HepG2 (cell line): ENCODE measurements around the gene OTP.

Experiments
- BCL3 ChIP-seq: sonication (generic); formaldehyde crosslinking; IDR thresholded peaks from 2 replicates; pipeline ENCODE4 v1.5.1; 2020; ENCODE audit warnings: mild to moderate bottlenecking, missing genetic modification reagents, moderate library complexity
- FOXK1 ChIP-seq: sonication (generic); formaldehyde crosslinking; IDR thresholded peaks from 2 replicates; pipeline ENCODE4 v1.4.0; 2020; ENCODE audit warnings: low read depth, missing genetic modification reagents, borderline replicate concordance
- NR2C2 ChIP-seq: sonication (generic); formaldehyde crosslinking; IDR thresholded peaks from 2 replicates; pipeline ENCODE4 v1.4.0; 2020; ENCODE audit warnings: missing genetic modification reagents, mild to moderate bottlenecking, moderate library complexity, borderline replicate concordance
- POLR2AphosphoS5 ChIP-seq: IDR thresholded peaks from 2 replicates; pipeline ENCODE4 v1.6.1; 2012; ENCODE audit warnings: low read depth, low read length
- RAD21 ChIP-seq: fragments of 450-650 bp; formaldehyde crosslinking; IDR thresholded peaks from 2 replicates; pipeline ENCODE4 v1.5.0; 2020; ENCODE audit warnings: mild to moderate bottlenecking
- SIN3A ChIP-seq: IDR thresholded peaks from 2 replicates; pipeline ENCODE4 v1.6.1; 2011; ENCODE audit warnings: low read depth, mild to moderate bottlenecking, control low read depth, low read length, borderline replicate concordance
- ZBTB40 ChIP-seq, 2 experiments: fragments of 450-650 bp in 1 of 2; sonication (generic) in 1 of 2; formaldehyde crosslinking in 1 of 2; IDR thresholded peaks; 2 replicates each; pipeline versions ENCODE4 v1.6.1 to v1.8.0; 2016 to 2022; ENCODE audit warnings: antibody characterized with exemption in 1 of 2, mild to moderate bottlenecking in 1 of 2, missing genetic modification reagents in 1 of 2
- ZNF530 ChIP-seq: sonication (generic); formaldehyde crosslinking; IDR thresholded peaks from 2 replicates; pipeline ENCODE4 v1.5.0; 2020; ENCODE audit warnings: low read depth, mild to moderate bottlenecking, missing genetic modification reagents
- ZNF703 ChIP-seq: sonication (generic); formaldehyde crosslinking; IDR thresholded peaks from 2 replicates; pipeline ENCODE4 v1.5.1; 2020; ENCODE audit warnings: missing genetic modification reagents, mild to moderate bottlenecking, moderate library complexity, borderline replicate concordance
- ZSCAN20 ChIP-seq: sonication (generic); formaldehyde crosslinking; IDR thresholded peaks from 2 replicates; pipeline ENCODE4 v1.4.0; 2020; ENCODE audit warnings: missing genetic modification reagents, mild to moderate bottlenecking, borderline replicate concordance
- TF ChIP-seq, protein P1 (sequence below): IDR thresholded peaks from 2 replicates; pipeline ENCODE4 v1.6.1; 2012; ENCODE audit warnings: inconsistent platforms
- TF ChIP-seq, protein P2 (sequence below): sonication (generic); formaldehyde crosslinking; IDR thresholded peaks from 2 replicates; pipeline ENCODE4 v1.5.0; 2020; ENCODE audit warnings: mild to moderate bottlenecking, missing genetic modification reagents, moderate library complexity
- TF ChIP-seq, protein P3 (sequence below): sonication (generic); formaldehyde crosslinking; IDR thresholded peaks from 2 replicates; pipeline ENCODE4 v1.8.0; 2022; ENCODE audit warnings: missing genetic modification reagents, mild to moderate bottlenecking, borderline replicate concordance

DNA sequence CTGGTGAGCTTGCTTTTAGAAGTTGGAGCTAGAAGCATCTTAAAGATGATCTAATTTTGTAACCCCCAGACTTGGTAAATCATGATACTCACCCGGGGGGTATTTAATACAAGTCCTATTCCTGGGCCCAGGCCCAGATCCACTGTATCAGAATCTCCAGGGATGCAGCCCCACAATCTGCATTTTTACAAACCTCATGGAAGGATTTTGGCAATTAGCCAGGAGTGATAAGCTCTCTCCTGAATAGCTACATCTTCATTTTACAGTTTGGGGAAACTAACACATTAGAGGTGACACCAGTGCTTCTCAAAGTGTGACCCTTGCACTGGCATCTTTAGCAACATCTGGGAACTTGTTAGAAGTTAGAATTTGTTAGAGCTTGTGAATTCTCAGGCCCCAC is 31.2 kb upstream of the OTP start:
- TF ChIP-seq ZNF530 (CRISPR knock-in tag) (no peak), ZBTB40 (IDR thresholded peaks at IDR 0.05) (no peak), ZBTB40 (CRISPR knock-in tag; IDR thresholded peaks at IDR 0.05) (no peak), ZSCAN20 (CRISPR knock-in tag) (no peak), FOXK1 (CRISPR knock-in tag) (no peak), RAD21 (CRISPR knock-in tag) (no peak), NR2C2 (CRISPR knock-in tag) (no peak), ZNF703 (CRISPR knock-in tag) (no peak), POLR2AphosphoS5 (no peak), BCL3 (CRISPR knock-in tag) (no peak), SIN3A (no peak)
- TF ChIP-seq, protein P1, sequence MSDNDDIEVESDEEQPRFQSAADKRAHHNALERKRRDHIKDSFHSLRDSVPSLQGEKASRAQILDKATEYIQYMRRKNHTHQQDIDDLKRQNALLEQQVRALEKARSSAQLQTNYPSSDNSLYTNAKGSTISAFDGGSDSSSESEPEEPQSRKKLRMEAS: no peak
- TF ChIP-seq, protein P2, sequence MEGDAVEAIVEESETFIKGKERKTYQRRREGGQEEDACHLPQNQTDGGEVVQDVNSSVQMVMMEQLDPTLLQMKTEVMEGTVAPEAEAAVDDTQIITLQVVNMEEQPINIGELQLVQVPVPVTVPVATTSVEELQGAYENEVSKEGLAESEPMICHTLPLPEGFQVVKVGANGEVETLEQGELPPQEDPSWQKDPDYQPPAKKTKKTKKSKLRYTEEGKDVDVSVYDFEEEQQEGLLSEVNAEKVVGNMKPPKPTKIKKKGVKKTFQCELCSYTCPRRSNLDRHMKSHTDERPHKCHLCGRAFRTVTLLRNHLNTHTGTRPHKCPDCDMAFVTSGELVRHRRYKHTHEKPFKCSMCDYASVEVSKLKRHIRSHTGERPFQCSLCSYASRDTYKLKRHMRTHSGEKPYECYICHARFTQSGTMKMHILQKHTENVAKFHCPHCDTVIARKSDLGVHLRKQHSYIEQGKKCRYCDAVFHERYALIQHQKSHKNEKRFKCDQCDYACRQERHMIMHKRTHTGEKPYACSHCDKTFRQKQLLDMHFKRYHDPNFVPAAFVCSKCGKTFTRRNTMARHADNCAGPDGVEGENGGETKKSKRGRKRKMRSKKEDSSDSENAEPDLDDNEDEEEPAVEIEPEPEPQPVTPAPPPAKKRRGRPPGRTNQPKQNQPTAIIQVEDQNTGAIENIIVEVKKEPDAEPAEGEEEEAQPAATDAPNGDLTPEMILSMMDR (CRISPR knock-in tag): no peak
- TF ChIP-seq, protein P3, sequence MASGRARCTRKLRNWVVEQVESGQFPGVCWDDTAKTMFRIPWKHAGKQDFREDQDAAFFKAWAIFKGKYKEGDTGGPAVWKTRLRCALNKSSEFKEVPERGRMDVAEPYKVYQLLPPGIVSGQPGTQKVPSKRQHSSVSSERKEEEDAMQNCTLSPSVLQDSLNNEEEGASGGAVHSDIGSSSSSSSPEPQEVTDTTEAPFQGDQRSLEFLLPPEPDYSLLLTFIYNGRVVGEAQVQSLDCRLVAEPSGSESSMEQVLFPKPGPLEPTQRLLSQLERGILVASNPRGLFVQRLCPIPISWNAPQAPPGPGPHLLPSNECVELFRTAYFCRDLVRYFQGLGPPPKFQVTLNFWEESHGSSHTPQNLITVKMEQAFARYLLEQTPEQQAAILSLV (CRISPR knock-in tag): no peak
